H9 (cell line): ENCODE data around the gene VASN. TPM values are rescaled to one million over a fixed set of nuclear protein-coding genes. Genes with fewer than 3 reads are reported as not detected.
A peak's percentile ranks its signal among the peaks of the same experiment; 100 is the strongest.

ENCODE experiments used
- DNase-seq: peaks from one replicate; pipeline ENCODE4 v3.0.0-alpha.2; 2017
- H2AFZ ChIP-seq: one replicate; pipeline ENCODE4 v1.6.1; 2013; ENCODE audit warnings: mild to moderate bottlenecking, low read length, control low read depth, moderate library complexity
- H2AK5ac ChIP-seq: 2 replicates; pipeline ENCODE4 v1.6.1; 2013; ENCODE audit warnings: low read length, control low read depth, mixed read lengths; ENCODE audit not compliant: insufficient read length
- H2BK120ac ChIP-seq: one replicate; pipeline ENCODE4 v1.6.1; 2013; ENCODE audit warnings: low read depth, mild to moderate bottlenecking, low read length, control low read depth, inconsistent platforms; ENCODE audit not compliant: poor library complexity, severe bottlenecking
- H2BK12ac ChIP-seq: 2 replicates; pipeline ENCODE4 v1.6.1; 2013; ENCODE audit warnings: low read length, control low read depth, mixed read lengths, low read depth; ENCODE audit not compliant: insufficient read length
- H2BK15ac ChIP-seq: 2 replicates; pipeline ENCODE4 v1.6.1; 2013; ENCODE audit warnings: low read depth, low read length, control low read depth
- H2BK20ac ChIP-seq: one replicate; pipeline ENCODE4 v1.6.1; 2013; ENCODE audit warnings: low read depth, mild to moderate bottlenecking, low read length, control low read depth, inconsistent platforms; ENCODE audit not compliant: poor library complexity, severe bottlenecking
- H2BK5ac ChIP-seq: 2 replicates; pipeline ENCODE4 v1.6.1; 2013; ENCODE audit warnings: low read length, control low read depth, mixed read lengths; ENCODE audit not compliant: insufficient read length
- H3K14ac ChIP-seq: 2 replicates; pipeline ENCODE4 v1.6.1; 2013; ENCODE audit warnings: low read length, control low read depth; ENCODE audit not compliant: insufficient read depth
- H3K18ac ChIP-seq: 2 replicates; pipeline ENCODE4 v1.6.1; 2013; ENCODE audit warnings: low read depth, mild to moderate bottlenecking, mixed read lengths, low read length, control low read depth; ENCODE audit not compliant: insufficient read length
- H3K23ac ChIP-seq: 2 replicates; pipeline ENCODE4 v1.6.1; 2013; ENCODE audit warnings: low read length, control low read depth, mixed read lengths, low read depth; ENCODE audit not compliant: insufficient read length
- H3K23me2 ChIP-seq: 2 replicates; pipeline ENCODE4 v1.6.1; 2013; ENCODE audit warnings: low read depth, mild to moderate bottlenecking, mixed read lengths, low read length, control low read depth; ENCODE audit not compliant: insufficient read length, poor library complexity, severe bottlenecking
- H3K27ac ChIP-seq: 2 replicates; pipeline ENCODE4 v1.5.1; 2013; ENCODE audit warnings: low read length, control low read depth, mixed read lengths, low read depth; ENCODE audit not compliant: insufficient read length
- H3K27me3 ChIP-seq: 2 replicates; pipeline ENCODE4 v1.6.1; 2013; ENCODE audit warnings: low read length, control low read depth, inconsistent platforms; ENCODE audit not compliant: insufficient read depth
- H3K4ac ChIP-seq: 2 replicates; pipeline ENCODE4 v1.6.1; 2013; ENCODE audit warnings: low read depth, mild to moderate bottlenecking, control low read depth, inconsistent platforms, low read length, moderate library complexity
- H3K4me1 ChIP-seq: 2 replicates; pipeline ENCODE4 v1.6.1; 2013; ENCODE audit warnings: low read length, control low read depth, inconsistent platforms; ENCODE audit not compliant: insufficient read depth
- H3K4me2 ChIP-seq: 2 replicates; pipeline ENCODE4 v1.6.1; 2013; ENCODE audit warnings: low read length, control low read depth, mixed read lengths; ENCODE audit not compliant: insufficient read length, insufficient read depth
- H3K56ac ChIP-seq: 2 replicates; pipeline ENCODE4 v1.6.1; 2013; ENCODE audit warnings: low read depth, mild to moderate bottlenecking, mixed read lengths, low read length, control low read depth; ENCODE audit not compliant: insufficient read length
- H3K79me1 ChIP-seq: 2 replicates; pipeline ENCODE4 v1.6.1; 2013; ENCODE audit warnings: low read depth, mild to moderate bottlenecking, moderate library complexity, low read length, control low read depth, inconsistent platforms; ENCODE audit not compliant: insufficient read depth, poor library complexity, severe bottlenecking
- H3K79me2 ChIP-seq: 2 replicates; pipeline ENCODE4 v1.6.1; 2013; ENCODE audit warnings: low read length, control low read depth, inconsistent platforms; ENCODE audit not compliant: insufficient read depth
- H3K9ac ChIP-seq: 2 replicates; pipeline ENCODE4 v1.6.1; 2013; ENCODE audit warnings: low read length, control low read depth, mixed read lengths; ENCODE audit not compliant: insufficient read length; ENCODE audit errors: extremely low read depth
- H3K9me3 ChIP-seq: one replicate; pipeline ENCODE4 v1.6.1; 2013; ENCODE audit warnings: low read depth, low read length, inconsistent platforms; ENCODE audit not compliant: control insufficient read depth
- H3T11ph ChIP-seq: one replicate; pipeline ENCODE4 v1.6.1; 2013; ENCODE audit warnings: mild to moderate bottlenecking, low read length, control low read depth, inconsistent platforms
- H4K20me1 ChIP-seq: one replicate; pipeline ENCODE4 v1.6.1; 2013; ENCODE audit not compliant: control insufficient read depth, insufficient read length, insufficient read depth
- H4K5ac ChIP-seq: 2 replicates; pipeline ENCODE4 v1.6.1; 2013; ENCODE audit warnings: low read depth, mild to moderate bottlenecking, mixed read lengths, low read length, control low read depth; ENCODE audit not compliant: insufficient read length
- H4K8ac ChIP-seq: replicated peaks from 2 replicates; pipeline ENCODE4 v1.6.1; 2013; ENCODE audit warnings: low read length, control low read depth, mixed read lengths, low read depth; ENCODE audit not compliant: insufficient read length
- H4K91ac ChIP-seq: 2 replicates; pipeline ENCODE4 v1.6.1; 2013; ENCODE audit warnings: low read depth, mild to moderate bottlenecking, moderate library complexity, mixed read lengths, low read length, control low read depth; ENCODE audit not compliant: insufficient read length
- H3K27ac Mint-ChIP-seq, 3 experiments: 2 replicates in 2 of 3; 3 replicates in 1 of 3; pipeline ENCODE4 v1.8.0; 2020 to 2021; ENCODE audit warnings: mixed read lengths in 3 of 3, mild to moderate bottlenecking in 1 of 3, moderate library complexity in 1 of 3
- H3K27me3 Mint-ChIP-seq: 2 replicates; pipeline ENCODE4 v1.8.0; 2021; ENCODE audit warnings: low read depth, mild to moderate bottlenecking, moderate library complexity, mixed read lengths
- H3K36me3 Mint-ChIP-seq, 3 experiments: 2 replicates in 2 of 3; 3 replicates in 1 of 3; pipeline ENCODE4 v1.8.0; 2020 to 2021; ENCODE audit warnings: low read depth in 3 of 3, mixed read lengths in 3 of 3; ENCODE audit not compliant: insufficient read depth in 1 of 3
- H3K4me1 Mint-ChIP-seq, 2 experiments: 2 replicates each; pipeline ENCODE4 v1.8.0; 2020; ENCODE audit warnings: mixed read lengths in 2 of 2
- H3K4me3 Mint-ChIP-seq, 2 experiments: 2 replicates in 1 of 2; 3 replicates in 1 of 2; pipeline ENCODE4 v1.8.0; 2020 to 2021; ENCODE audit warnings: mild to moderate bottlenecking in 2 of 2, mixed read lengths in 2 of 2, moderate library complexity in 1 of 2
- H3K9me3 Mint-ChIP-seq, 2 experiments: 2 replicates in 1 of 2; 3 replicates in 1 of 2; pipeline ENCODE4 v1.8.0; 2020; ENCODE audit warnings: mild to moderate bottlenecking in 2 of 2, mixed read lengths in 2 of 2, moderate library complexity in 1 of 2
- WGBS: extraction: QIAGEN DNeasy Blood & Tissue Kit; methylation state at CpG from one replicate; pipeline ENCODE4 v1.1.7; 2013; ENCODE audit warnings: missing lambda C conversion rate, low lambda C conversion rate, mixed read lengths; ENCODE audit not compliant: insufficient read length; ENCODE audit errors: extremely low coverage; 5-methylcytosine and 5-hydroxymethylcytosine counted together
- total RNA-seq: library from RNA; stranded (reverse); gene quantifications from 2 replicates; pipeline ENCODE4 v1.2.1, GENCODE V29; 2021
- TF ChIP-seq, protein P1 (sequence below): fragments of 200-600 bp; sonication (generic); conservative IDR thresholded peaks from 3 replicates; pipeline ENCODE4 v1.8.0; 2021; ENCODE audit warnings: antibody characterized with exemption, mild to moderate bottlenecking

VASN gene
- total RNA-seq, 1 experiment from 2014 or later = 11.0 TPM

DNA sequence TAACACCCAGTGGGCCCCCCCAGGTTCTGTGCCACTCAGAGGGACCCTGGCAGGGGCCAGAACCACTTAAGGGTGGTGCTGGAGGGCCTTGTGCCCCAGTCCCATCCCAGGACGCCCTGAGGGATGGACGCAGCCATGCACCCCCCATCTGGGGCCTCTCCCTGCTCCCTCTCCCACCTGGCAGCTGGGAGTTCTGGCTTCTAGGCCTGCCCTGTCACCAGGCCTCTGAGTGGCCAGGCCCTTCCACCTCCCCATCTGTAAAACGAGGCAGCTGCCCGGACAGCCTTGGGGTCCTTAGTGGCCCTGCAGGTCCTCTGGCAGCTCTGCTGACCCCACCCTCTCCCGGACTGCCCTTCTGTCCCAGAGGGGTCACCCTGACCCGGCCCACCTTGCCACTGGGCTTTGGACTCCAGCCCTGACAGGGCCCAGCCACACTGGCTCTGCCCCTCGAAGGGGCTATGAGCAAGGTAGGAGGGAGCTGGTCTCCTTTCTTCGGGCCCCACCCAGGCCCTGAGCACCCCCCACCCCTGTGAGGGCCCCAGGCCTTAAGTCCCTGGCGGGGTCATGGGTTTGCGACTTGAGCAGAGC lies 32.8 kb upstream of the VASN start:
- no peaks in the 10 kb centered on the region for H3K27me3 ChIP-seq
- Mint-ChIP-seq H3K27ac (peak overlapping the region in 1 of 3 experiments; percentile 28; a peak in 1 of 7 replicates), H3K4me1 (no peaks in the 10 kb centered on the region), H3K36me3 (peaks cover 11 to 32% (median 16%) of the 10 kb centered on the region in 3 experiments), H3K4me3 (no peak overlapping the region), H3K27me3 (peaks cover 2% of the 10 kb centered on the region; the same call in 1 of the 2 replicates), H3K9me3 (peaks cover 4% of the 10 kb centered on the region in 2 experiments; a peak in 4 of 5 replicates)
- H4K8ac ChIP-seq = no peak overlapping the region
- no peak overlapping the region for H3K18ac ChIP-seq
- H3K23me2 ChIP-seq = no peaks in the 10 kb centered on the region
- no CpG with 5 or more reads among the region's 10 CpGs for WGBS
- no peak overlapping the region for H2BK20ac ChIP-seq
- no peak overlapping the region for H3K27ac ChIP-seq
- no peak overlapping the region for H3K4ac ChIP-seq
- H4K91ac ChIP-seq = no peak overlapping the region
- TF ChIP-seq, protein P1, sequence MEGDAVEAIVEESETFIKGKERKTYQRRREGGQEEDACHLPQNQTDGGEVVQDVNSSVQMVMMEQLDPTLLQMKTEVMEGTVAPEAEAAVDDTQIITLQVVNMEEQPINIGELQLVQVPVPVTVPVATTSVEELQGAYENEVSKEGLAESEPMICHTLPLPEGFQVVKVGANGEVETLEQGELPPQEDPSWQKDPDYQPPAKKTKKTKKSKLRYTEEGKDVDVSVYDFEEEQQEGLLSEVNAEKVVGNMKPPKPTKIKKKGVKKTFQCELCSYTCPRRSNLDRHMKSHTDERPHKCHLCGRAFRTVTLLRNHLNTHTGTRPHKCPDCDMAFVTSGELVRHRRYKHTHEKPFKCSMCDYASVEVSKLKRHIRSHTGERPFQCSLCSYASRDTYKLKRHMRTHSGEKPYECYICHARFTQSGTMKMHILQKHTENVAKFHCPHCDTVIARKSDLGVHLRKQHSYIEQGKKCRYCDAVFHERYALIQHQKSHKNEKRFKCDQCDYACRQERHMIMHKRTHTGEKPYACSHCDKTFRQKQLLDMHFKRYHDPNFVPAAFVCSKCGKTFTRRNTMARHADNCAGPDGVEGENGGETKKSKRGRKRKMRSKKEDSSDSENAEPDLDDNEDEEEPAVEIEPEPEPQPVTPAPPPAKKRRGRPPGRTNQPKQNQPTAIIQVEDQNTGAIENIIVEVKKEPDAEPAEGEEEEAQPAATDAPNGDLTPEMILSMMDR = no peak
- H2BK120ac ChIP-seq = no peak overlapping the region
- no peak for DNase-seq
- H3K79me1 ChIP-seq = no peaks in the 10 kb centered on the region
- H3K9me3 ChIP-seq = no peaks in the 10 kb centered on the region
- no peak overlapping the region for H2AFZ ChIP-seq
- H3K23ac ChIP-seq = no peak overlapping the region
- no peak overlapping the region for H3T11ph ChIP-seq
- no peak overlapping the region for H3K9ac ChIP-seq
- H2AK5ac ChIP-seq = no peak overlapping the region
- no peak overlapping the region for H2BK12ac ChIP-seq
- H4K20me1 ChIP-seq = no peaks in the 10 kb centered on the region
- H3K14ac ChIP-seq = no peak overlapping the region
- H2BK15ac ChIP-seq = no peak overlapping the region
- no peak overlapping the region for H2BK5ac ChIP-seq
- H4K5ac ChIP-seq = no peak overlapping the region
- H3K4me2 ChIP-seq = no peak overlapping the region
- H3K56ac ChIP-seq = no peak overlapping the region
- H3K79me2 ChIP-seq = no peaks in the 10 kb centered on the region
- H3K4me1 ChIP-seq = no peaks in the 10 kb centered on the region
